GM19099 (cell line): ENCODE measurements around the gene ABCA5.

ENCODE experiments used
- POLR2A ChIP-seq: IDR thresholded peaks from 3 replicates; pipeline ENCODE4 v1.6.1; 2011; ENCODE audit warnings: low read depth; ENCODE audit not compliant: insufficient read length; ENCODE audit errors: extremely low read depth

The ABCA5 gene

GRCh38 chr17:69327060-69327831, at the start of gene ABCA5:
Gene ABCA5, minus strand, starts transcription at chr17:69327133. Its CDS starts 12,718 bp downstream, at chr17:69314415.
- peak; percentile 97 for TF ChIP-seq POLR2A

- TF ChIP-seq POLR2A: no peak
Observed at GRCh38 chr17:69375229-69375628, 48.3 kb upstream of the ABCA5 start.

GRCh38 chr17:69373069-69373468, 46.1 kb upstream of the ABCA5 start:
- TF ChIP-seq POLR2A: no peak

- TF ChIP-seq POLR2A: no peak
Observed at GRCh38 chr17:69367298-69367697, 40.4 kb upstream of the ABCA5 start.

GRCh38 chr17:69363488-69364210, 36.7 kb upstream of the ABCA5 start:
- TF ChIP-seq POLR2A: no peak

GRCh38 chr17:69361156-69361555, 34.2 kb upstream of the ABCA5 start:
- TF ChIP-seq POLR2A: no peak

- TF ChIP-seq POLR2A: no peak
Observed at GRCh38 chr17:69358688-69359596, 32.0 kb upstream of the ABCA5 start.

GRCh38 chr17:69357701-69358100, 30.8 kb upstream of the ABCA5 start:
- TF ChIP-seq POLR2A: no peak

GRCh38 chr17:69356625-69357024, 29.7 kb upstream of the ABCA5 start:
- TF ChIP-seq POLR2A: no peak

GRCh38 chr17:69350911-69351310, 24.0 kb upstream of the ABCA5 start:
- no peak for TF ChIP-seq POLR2A

GRCh38 chr17:69348429-69348828, 21.5 kb upstream of the ABCA5 start:
- TF ChIP-seq POLR2A: no peak

- TF ChIP-seq POLR2A: no peak
Observed at GRCh38 chr17:69346766-69347165, 19.8 kb upstream of the ABCA5 start.

GRCh38 chr17:69344939-69345338, 18.0 kb upstream of the ABCA5 start:
- no peak for TF ChIP-seq POLR2A

GRCh38 chr17:69342896-69343644, 16.1 kb upstream of the ABCA5 start:
- TF ChIP-seq POLR2A: no peak
